HG03139 (cell line): ENCODE measurements around the gene THRB.
A peak's percentile ranks its signal among the peaks of the same experiment; 100 is the strongest.

ENCODE experiments used
- ATAC-seq: cut with Tn5 transposase; IDR thresholded peaks from one replicate; pipeline ENCODE4 v1.9.1; 2021; ENCODE audit not compliant: unreplicated experiment

THRB gene

DNA sequence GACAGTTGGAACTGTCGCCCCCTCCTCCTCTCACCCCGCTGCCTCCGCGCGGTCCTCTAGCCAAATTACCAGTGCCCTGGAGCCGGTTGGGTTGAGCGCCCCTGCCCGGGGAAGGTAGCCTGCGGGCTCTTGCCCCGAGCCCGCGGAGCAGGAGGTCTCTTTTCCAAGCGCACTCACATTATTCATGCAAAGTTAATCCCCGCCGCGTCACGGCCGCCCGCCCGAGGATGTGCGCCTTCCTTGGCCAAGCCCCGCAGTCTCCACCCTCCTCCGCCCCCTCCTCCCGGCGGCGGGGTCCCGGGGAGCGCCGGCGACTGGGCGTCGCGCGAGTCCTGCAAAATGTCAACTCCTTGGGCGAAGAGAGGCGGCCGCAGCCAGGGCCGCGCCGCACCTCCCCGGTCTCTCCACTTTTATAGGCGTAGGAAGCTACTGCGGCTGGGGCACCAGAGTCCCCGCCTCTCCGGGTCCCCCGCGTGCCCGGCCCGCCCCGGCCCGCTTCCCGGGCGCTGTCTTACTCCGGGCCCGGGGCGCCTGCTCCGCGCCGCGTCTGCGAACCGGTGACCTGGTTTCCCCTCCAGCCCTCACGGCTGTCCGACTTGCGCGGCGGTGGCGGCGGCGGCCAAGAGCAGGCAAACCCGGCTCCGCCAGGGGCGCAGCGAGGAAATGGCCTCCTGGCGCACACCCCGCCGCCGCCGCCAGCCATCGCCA lies at the start of gene THRB:
Gene THRB, minus strand, starts transcription at position 233 of the 708 bp plus-strand sequence.
- peak; percentile 41 for ATAC-seq

DNA sequence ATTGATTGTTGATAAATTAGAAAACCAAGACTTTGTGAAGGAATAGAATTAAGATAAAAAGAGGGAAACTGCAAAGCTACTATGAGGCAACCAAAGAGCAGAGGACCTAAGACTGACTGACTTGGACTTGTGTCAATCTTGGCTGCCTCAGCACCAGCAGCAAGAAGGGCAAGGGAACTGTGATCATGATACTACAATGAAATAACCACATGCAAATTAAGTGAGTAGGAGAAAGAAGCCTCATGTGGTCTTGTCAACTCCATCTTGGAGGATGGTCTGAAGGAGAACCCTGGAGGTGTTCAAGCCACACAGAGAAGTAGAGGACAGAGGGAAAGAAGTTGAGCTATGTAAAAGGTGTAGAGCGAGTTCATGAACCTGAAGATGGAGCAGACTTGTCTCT lies 47.3 kb upstream of the THRB start:
- ATAC-seq: peak; percentile 69

DNA sequence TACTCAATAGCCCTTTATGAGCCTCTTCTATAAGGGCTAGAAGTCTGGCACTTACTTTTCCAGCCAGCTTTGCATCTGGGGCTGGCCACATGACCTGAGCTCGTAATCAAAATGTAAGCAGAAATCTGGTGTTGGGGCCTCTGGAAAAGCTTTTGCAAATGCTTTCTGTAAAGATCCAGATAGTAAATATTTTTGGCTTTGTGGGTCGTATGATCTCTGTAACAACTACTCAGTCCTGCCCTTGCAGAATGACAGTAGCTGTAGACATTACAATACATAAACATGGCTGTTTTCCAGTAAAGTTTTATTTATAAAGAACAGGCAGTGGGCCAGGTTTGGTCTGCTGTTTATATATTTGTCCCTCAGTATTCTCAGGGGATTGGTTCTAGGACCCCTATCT lies 46.2 kb upstream of the THRB start:
- no peak for ATAC-seq

DNA sequence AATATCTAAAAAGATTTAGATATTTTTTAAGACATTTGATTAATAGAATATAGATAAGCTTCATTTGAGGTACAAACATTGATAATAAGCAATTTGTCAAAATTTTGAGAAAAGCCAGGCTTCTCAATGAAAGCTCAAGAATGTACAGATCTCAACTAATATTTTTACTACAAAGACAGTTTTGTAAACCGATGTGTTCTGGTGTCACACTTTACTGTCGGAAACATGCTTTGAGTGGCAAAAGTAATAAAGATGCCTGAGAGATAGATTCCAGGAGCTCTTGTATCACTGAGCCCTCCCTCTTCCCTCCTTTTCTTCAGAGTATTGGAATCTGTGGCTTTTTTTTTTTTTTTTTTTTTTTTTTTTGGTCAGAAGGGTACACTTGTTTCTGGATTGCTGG lies 45.0 kb upstream of the THRB start:
- no peak for ATAC-seq

DNA sequence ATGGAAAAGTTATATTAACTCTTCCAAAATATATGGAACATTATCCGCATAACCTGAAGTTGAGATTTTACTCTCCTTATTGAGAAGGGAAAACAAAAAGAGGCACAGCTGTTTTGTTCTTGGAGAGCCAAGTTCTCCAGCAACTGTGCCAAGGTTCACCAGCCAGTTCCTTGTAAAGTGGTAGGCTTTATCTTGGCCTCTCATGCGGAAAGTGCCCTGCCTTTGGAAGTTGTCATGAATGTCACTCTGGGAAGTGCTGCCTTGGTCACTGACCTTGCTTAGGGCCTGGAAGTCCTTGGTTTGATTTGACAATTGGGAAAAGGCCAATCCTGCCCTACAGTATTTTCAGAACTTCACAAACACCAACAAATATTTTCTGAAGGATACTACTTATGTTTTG lies 44.2 kb upstream of the THRB start:
- no peak for ATAC-seq

DNA sequence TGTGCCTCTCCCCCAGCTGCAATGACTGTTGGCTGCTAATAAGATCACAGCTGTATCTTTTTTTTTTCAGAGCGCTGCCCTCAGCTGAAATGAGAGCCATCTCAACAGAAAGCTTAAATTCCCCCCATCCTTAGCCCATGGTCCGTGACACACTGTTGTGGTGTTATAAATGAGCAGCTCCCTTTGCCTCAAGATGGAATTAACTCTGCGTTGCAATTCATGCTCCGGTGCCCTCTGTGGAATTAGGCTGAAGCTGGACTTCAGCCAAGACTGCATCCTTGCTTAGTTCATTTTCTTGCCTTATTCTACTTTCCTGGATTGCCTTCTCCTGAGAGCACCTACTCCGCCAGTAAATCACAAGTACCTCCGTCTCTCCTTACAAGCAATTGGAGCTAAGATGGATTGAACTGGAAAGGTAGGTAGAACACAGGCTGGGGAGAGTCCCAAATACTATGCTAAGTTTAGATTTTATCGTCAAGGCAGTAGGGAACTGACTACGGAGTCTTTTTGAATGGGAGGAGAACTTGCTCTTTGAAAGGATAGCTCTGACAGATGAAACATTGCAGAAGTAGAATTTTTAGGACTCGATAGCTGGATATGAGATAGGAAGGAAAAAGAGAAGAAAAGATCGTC lies 39.0 kb upstream of the THRB start:
- ATAC-seq: no peak

DNA sequence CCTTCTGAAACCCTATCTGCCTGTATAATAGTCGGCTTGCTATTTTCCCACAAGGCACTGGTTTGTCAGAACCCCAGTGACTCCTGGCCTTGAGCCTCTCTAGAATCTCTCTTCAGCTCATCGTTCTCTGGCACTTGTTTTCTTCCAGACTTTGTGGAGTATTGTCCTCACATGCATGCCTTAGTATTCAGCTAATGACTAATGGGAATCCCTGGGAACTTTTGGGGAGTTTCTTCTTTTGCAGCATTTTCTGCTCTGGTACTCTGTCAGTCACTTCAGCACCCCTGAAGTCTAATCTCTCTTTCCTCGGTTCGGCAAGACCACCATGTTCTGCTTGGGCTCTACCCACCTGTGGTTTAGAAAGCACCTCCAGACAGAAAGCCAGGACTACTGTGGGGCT lies 35.8 kb upstream of the THRB start:
- no peak for ATAC-seq

DNA sequence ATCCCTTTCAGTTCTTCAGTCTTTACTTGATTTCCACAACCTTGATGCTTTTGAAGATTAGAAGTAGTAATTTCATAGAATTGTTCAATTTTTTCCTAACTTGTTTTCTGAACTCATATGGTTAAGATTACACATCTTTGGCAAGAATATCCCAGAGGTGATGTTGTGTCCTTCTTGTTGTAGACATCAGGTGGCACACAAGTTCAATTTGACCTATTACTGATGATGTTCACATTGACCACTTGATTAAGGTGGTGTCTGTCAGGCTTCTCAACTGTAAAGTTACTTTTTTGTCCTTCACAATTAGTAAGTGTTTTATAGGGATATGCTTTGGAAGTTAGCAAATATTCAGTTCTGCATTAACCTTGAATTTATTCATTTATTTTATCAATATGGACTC lies 34.6 kb upstream of the THRB start:
- no peak for ATAC-seq

DNA sequence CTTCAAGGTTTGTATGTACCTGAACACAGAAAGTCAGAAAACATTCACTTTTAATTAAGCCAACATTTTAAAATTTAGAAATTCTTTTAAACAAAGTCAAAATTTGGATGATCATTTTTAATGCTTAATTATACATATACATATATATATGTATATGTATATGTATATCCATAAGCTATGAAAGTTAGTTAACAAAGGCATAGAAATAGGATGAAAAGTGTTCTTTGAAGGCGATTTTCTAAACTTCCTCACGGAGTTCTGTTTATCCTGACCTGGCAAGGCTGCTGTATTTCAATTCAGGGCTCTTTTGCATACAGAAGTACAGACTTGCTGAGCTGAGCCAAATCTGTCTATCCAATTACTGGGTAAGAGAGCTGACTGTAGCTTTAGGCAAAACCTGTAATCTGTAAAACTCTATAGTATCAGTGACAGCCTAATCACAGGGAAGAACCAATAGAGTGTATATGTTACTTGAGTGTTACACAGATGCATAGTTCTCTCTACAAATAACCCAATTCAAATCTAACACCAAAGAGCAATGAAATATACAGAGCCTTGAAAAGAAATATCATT lies 32.1 kb upstream of the THRB start:
- ATAC-seq: no peak

DNA sequence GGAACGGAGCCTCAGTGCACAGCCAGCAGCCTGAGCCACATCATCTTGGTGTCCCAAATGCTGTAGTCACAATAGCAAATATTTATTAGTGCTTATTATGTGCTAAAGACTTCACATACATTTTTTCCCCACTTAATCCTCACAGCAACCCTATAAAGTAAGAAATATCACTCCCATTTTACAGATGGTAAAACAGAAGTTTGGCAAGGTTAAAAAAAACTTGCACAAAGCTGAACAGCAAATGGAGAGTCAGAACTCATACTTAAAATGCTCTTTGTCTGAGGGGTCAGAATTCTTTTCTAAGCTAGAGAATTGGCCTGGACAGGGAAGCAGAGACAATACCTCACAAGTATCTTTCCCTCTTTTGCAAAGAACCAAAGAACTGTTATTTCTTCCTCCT lies 30.9 kb upstream of the THRB start:
- no peak for ATAC-seq

DNA sequence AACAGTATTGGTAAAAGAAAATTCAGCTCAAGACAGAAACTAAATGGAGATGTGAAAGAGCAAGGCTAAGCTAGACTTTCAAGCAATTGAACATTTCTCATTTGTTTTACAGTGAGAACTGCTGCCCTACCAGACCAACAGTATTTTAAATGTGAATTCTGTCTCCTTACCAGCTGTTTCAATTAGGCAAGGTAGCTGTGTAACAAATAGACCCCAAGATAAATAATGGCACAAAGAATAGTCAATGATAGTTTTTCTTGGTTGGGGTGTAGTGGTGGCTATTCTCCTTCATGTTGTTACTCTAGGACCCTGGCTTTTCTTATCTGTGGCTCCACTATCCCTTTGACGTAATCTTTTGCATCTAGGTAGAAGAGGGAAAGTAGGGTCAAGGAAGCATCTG lies 30.4 kb upstream of the THRB start:
- no peak for ATAC-seq

DNA sequence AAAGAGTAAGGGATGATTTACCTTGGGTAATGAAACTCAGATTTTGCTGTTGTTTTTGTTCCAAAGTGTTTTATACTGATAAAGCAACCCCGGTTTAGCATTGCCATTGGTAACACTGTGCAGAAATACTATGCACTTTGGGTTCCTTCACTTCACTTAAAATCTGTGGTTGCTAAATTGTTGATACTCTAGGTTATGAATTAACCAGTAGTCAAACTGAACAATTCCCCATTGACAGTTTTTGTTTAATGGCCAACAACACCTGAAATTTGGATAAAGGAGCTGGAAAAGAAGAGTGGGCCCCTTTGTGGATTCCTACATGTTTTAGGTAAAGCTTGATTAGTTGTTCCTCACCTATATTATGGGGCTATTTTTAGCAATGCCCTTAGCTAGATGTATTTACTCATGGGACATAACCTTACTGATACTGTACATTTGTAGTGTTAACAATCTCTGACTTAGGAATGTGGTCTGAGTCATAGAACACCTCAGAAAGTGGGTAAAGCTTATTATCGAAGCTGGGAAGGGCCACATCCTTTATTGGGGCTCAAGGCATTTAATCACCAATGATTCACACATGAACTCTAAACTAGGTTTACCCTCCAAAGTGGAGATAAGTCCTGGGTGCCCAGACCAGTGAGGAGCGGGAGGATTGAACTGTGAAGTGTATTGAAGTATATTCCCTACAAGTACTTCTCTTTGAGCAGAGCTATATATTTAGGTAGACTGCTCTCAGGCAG lies 29.5 kb upstream of the THRB start:
- no peak for ATAC-seq

DNA sequence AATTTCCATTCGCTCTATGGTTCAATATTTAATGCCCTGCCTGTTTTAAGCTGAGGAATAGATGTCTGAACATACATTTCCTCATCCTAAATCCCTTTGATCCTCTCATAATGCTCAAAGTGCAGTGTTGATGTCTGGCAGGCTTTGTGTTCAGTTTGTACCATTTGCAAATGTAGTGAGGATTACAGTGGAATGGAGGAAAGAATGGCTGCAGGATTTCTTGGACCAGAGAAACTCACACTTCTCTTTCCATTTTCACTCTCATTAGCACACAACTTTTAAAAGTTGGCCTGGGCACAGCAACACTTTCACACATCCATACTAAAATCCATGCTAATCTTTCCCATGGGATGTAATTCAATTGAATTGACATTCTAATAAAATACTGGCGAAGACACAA lies 28.6 kb upstream of the THRB start:
- ATAC-seq: no peak

DNA sequence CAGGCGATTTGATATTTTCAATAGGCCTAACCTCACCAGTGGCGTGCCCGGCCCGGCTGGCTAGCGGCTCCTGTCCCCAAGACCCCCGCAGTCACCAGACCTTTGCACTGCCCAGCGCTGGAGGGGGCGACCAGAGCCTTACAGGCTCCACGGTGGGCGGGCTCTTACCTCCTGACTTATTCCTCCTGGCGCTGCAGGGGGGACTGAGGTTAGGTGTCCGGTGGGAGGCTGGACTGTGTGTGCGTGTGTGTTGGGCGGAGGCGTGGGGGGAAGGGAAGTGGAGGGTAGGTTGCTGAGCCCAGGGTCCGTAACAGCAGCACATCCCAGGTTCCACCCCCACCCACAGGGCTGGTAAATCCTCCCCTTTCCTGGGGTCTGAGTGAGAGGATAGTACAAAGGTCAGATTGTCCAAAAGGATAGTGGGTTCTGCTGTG lies 27.5 kb upstream of the THRB start:
- no peak for ATAC-seq

DNA sequence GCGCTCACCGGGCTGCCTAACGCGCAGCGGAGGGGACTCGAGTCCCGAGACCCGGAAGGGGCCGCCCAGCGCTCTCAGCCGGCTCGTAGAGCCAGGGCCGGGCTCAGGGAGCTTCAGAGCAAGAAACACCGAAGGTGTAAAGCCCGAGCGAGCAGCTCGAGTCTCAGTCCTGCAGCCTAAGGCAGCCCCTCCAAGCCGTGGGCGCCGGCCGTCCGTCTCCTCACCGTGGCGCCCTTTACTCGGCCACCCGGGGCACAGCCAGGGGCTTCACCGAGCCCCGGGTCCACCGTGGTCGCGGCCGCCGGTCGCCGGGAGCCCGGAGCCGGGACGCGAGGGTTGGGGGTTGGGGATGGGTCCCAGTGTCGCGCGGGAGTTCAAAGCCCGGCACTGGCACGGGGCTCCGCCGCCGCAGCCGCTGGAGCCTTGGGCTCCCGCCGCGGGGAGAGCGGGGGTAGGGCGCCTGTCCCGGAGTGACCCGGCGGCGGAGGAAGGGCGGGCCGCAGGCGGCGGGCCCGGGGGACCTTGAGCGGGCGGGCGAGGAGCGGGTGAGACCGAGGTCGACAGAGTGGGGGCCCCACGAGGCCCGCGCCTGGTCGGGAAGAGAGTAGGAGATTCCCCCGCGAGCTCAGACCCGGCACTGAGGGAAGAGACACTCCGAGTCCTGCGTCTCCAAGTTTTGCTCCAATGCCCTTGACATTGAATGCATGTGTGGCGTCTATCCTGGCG lies 26.9 kb upstream of the THRB start:
- no peak for ATAC-seq

DNA sequence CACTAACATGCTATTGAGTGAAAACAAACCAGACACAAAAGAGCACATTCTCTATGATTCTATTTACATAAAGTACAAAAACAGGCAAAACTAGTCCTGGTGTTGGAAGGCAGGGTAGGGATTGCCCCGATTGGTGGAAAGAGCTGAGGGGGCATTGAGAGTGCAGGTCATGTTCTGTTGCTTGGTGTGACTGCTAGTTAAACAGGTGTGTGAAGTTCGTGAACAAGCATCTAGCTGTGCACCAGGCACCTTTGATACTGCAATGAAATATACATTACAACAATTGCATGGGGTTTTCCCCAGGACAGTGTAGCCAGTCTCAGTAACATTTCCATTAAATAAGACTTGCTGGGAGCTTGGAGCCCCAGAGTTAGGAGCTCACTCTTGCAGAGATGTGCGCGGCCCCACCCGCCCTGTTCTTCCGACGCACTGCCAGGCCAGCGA lies 26.3 kb upstream of the THRB start:
- ATAC-seq: no peak

DNA sequence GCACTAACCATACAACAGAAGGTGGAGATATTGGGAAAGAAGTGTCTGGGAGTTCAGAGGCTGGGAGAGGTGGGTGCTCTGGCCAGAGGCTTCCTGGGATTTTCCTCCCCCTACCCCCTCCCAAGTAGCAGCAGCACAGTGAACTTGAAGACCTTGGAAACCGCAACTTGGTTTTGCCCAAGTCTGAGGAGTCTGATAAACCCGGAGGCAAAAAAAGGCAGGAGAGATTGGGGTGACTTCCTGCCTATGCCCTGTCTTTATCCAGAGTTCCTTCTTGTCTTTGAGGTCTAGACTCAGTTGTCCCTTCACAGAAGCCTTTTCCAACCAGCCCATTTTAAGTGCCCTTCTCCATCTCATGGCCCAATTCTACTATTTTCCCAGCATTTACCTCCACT lies 25.4 kb upstream of the THRB start:
- no peak for ATAC-seq

DNA sequence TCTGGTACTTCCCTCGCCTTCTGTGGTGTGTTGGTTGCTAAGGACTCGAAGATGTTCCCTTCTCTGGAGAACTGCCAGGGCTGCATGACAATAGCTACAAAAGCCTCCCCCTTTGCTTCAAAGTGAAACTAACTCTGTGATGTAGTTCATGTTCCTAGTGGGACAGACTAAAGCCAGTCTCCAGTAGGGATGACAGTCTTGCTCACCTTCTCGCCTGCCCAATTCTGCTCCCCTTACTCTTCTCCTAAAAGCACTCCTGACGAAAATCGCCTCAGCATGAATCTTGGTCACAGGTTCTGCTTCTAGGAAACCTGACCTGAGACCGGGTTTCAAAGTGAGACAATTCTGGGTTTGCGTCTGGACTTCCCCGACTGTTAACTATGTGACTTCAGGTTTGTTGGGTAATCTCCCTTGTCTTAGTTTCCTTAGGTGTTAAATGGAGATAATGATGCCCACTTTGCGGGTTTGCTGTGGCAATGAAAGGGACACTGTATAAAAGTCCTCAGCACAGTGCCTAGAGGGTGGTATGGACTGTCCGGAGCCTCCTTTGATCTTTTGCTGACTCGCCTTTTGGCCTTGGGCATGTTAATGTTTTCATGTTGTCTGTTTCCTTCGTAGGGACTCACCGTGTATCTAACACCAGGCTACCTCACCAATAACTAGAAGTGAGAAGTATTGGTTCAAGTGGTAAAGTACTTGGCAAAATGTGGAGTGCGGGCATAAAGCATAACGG lies 24.9 kb upstream of the THRB start:
- ATAC-seq: no peak

DNA sequence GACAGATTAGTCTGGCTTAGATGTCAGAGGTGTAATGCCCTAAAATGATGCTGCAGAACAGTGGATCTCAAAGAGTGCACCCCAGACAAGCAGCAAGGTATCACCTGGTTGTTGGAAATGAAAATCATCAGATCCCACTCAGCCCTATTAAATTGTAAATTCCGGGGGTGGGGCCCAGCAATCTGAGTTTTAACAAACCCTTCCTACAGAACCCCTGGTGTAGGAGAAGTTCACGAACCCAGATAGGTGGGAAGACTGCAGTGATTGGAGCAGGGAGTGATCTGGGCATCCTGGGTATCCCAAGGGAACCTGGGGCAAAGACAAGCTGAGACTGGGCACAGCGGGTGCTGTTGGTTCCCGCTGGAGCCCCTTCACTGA lies 24.3 kb upstream of the THRB start:
- ATAC-seq: no peak

DNA sequence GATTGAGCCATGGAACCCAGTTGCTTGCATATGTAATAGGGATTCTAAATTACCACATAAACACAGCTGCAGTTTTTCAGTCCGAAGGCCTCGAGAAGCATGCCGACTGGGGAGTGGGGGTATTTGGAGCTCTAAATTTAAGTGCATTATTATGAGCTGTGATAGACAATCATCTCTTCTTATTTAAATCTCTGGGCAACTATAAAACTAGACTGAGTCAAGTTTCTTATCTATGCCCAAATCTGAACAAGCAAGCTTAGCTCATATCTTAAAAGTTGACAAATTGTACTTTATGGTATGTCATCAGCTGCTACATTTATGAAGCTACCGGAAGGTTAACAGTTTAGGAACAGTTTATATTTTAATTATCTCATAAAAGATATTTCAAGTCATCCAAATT lies 19.5 kb upstream of the THRB start:
- ATAC-seq: no peak

DNA sequence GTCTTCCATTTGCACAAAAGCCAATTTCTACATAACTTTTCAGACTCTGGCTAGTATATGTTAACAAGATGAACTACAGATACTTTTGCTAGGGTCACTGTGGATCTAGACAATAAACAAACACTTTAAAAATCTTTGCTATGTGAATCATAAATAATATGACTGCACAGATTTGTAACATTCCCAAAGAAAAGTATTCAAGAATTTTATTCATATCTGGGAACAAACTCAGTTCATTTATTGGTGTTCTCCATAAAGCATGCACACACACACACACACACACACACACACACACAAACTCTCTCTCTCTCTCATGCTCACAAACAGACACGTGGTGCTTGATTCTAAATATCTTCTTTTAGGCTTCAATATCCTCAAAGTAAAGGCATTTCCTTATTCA lies 18.8 kb upstream of the THRB start:
- no peak for ATAC-seq
